A673 (cell line): ENCODE measurements around the gene DES. TPM values are rescaled to one million over a fixed set of nuclear protein-coding genes. Genes with fewer than 3 reads are reported as not detected.

ENCODE experiments used
- BruUV-seq: library from RNA; stranded (reverse); fragments of 400-500 nt; replicated peaks from 2 replicates; lab custom pipeline; 2021; lab: Mats Ljungman, UMichigan
- CTCF ChIA-PET: fragments of 300-600 bp; sonication (Branson Sonifier 250); formaldehyde crosslinking; loops from one replicate; lab custom pipeline; 2022; ENCODE audit warnings: antibody characterized with exemption; lab: Charles Lee
- POLR2A ChIA-PET: fragments of 300-600 bp; sonication (Branson Sonifier 250); formaldehyde crosslinking; loops from one replicate; lab custom pipeline; 2022; ENCODE audit warnings: antibody characterized with exemption; ENCODE audit not compliant: low non-redundant PET; lab: Charles Lee
- DNase-seq: peaks from one replicate; pipeline ENCODE4 v3.0.0-alpha.2; 2015; ENCODE audit warnings: low spot score
- H3K27ac ChIP-seq: fragments of 200-600 bp; sonication (generic); 2 replicates; pipeline ENCODE4 v1.5.1; 2016; ENCODE audit warnings: mixed run types, low read depth, mild to moderate bottlenecking, mixed read lengths, antibody characterized with exemption, low read length; ENCODE audit not compliant: poor library complexity, severe bottlenecking
- H3K27me3 ChIP-seq: fragments of 200-600 bp; sonication (generic); replicated peaks from 2 replicates; pipeline ENCODE4 v1.6.1; 2017; ENCODE audit warnings: mixed run types, low read depth, mild to moderate bottlenecking, mixed read lengths, antibody characterized with exemption, low read length; ENCODE audit not compliant: insufficient read depth, poor library complexity
- H3K36me3 ChIP-seq: fragments of 200-600 bp; sonication (generic); 2 replicates; pipeline ENCODE4 v1.6.1; 2016; ENCODE audit warnings: mixed run types, mild to moderate bottlenecking, mixed read lengths, antibody characterized with exemption, low read length; ENCODE audit not compliant: insufficient read depth, poor library complexity, severe bottlenecking
- H3K4me1 ChIP-seq: fragments of 200-600 bp; sonication (generic); 2 replicates; pipeline ENCODE4 v1.6.1; 2017; ENCODE audit warnings: mixed run types, mild to moderate bottlenecking, mixed read lengths, antibody characterized with exemption, low read length; ENCODE audit not compliant: insufficient read depth, poor library complexity, severe bottlenecking
- H3K4me3 ChIP-seq: fragments of 200-600 bp; sonication (generic); 2 replicates; pipeline ENCODE4 v1.5.1; 2016; ENCODE audit warnings: low read depth, mixed run types, mild to moderate bottlenecking, mixed read lengths, low read length; ENCODE audit not compliant: poor library complexity, severe bottlenecking
- H3K9me3 ChIP-seq: fragments of 200-600 bp; sonication (generic); 2 replicates; pipeline ENCODE4 v1.6.1; 2016; ENCODE audit warnings: mixed run types, low read depth, mild to moderate bottlenecking, mixed read lengths, antibody characterized with exemption, low read length; ENCODE audit not compliant: poor library complexity, severe bottlenecking
- CTCF ChIP-seq: fragments of 300-800, 200-600 bp; sonication (generic); conservative IDR thresholded peaks from 2 replicates; pipeline ENCODE4 v1.5.1; 2017; ENCODE audit warnings: low read depth, mild to moderate bottlenecking, antibody characterized with exemption, low read length, moderate library complexity, mixed read lengths
- EZH2 ChIP-seq: fragments of 200-600 bp; sonication (generic); IDR thresholded peaks from 2 replicates; pipeline ENCODE4 v1.6.1; 2017; ENCODE audit warnings: borderline replicate concordance, low read depth, mild to moderate bottlenecking, mixed read lengths, antibody characterized with exemption, low read length; ENCODE audit not compliant: poor library complexity, severe bottlenecking
- intact Hi-C: fragments of 100-400 bp; cut with micrococcal nuclease; formaldehyde crosslinking; loops from one replicate; pipeline ENCODE4 v1.10.0; 2022; ENCODE audit not compliant: unreplicated experiment
- total RNA-seq: library from RNA; stranded (reverse); gene quantifications from 2 replicates; pipeline ENCODE4 v1.2.3, GENCODE V29; 2021

Gene DES
- total RNA-seq, 1 experiment from 2014 or later, result not detected

DNA sequence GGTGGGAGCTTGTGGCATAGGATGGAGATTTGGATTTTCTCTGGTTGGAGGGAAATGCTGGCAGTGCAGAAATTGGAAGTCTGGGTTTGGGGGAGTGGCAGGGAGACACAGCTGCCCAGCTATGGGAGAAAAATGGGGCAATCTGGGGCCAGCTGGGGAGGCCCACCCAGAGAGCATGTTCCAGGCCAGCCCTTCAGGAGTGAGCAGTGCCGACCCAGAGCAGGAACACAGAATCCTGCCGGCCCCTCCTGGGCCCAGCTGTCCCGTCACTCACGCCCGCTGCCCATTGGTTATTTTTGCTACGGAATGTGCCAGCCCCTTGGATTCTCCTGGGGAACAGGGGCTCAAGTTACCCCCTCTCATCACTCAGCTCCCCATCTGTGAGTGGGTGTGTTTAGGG lies 21.3 kb downstream of the DES start:
- Histone ChIP-seq H3K4me1 (no peaks in the 10 kb centered on the region), H3K4me3 (no peak overlapping the region), H3K27me3 (no peaks in the 10 kb centered on the region), H3K36me3 (no peaks in the 10 kb centered on the region), H3K9me3 (no peaks in the 10 kb centered on the region), H3K27ac (no peak overlapping the region)
- intact Hi-C loops, result no loop called here
- no TSS peak for BruUV-seq
- no peak for DNase-seq
- no peak for TF ChIP-seq EZH2
- TF ChIP-seq CTCF, result no peak
- CTCF ChIA-PET, result interaction anchor here (0.7 kb wide), 1 partner anchor 9 kb away, joined by 10 read pairs; no protein-coding TSS in a partner anchor
- POLR2A ChIA-PET, result no interaction called here

GRCh38 chr2:219440388-219441256 lies 22.4 kb downstream of the DES start:
- intact Hi-C loops, result no loop called here
- CTCF ChIA-PET, result interaction anchor here (0.6 to 0.8 kb wide), 4 partner anchors 10 to 59 kb away, joined by 3 to 10 read pairs (median 4); no protein-coding TSS in a partner anchor
- H3K9me3 ChIP-seq, result no peaks in the 10 kb centered on the region
- no peak overlapping the region for H3K27ac ChIP-seq
- POLR2A ChIA-PET, result no interaction called here
- no peak for DNase-seq
- H3K4me1 ChIP-seq, result no peaks in the 10 kb centered on the region
- BruUV-seq, result no TSS peak
- H3K27me3 ChIP-seq, result no peaks in the 10 kb centered on the region
- TF ChIP-seq EZH2 (no peak), CTCF (no peak)
- H3K4me3 ChIP-seq, result no peak overlapping the region
- no peaks in the 10 kb centered on the region for H3K36me3 ChIP-seq

- no peaks in the 10 kb centered on the region for H3K9me3 ChIP-seq
- no TSS peak for BruUV-seq
- H3K27ac ChIP-seq, result no peak overlapping the region
Observed at GRCh38 chr2:219441451-219442255, 23.5 kb downstream of the DES start.

More at GRCh38 chr2:219441451-219442255, 23.5 kb downstream of the DES start:
- intact Hi-C loops, result no loop called here
- no peaks in the 10 kb centered on the region for H3K27me3 ChIP-seq
- TF ChIP-seq EZH2 (no peak), CTCF (no peak)
- H3K4me3 ChIP-seq, result peak overlapping the region; percentile 60
- ChIA-PET CTCF (interaction anchor here (0.6 kb wide), 2 partner anchors 39 to 47 kb away, joined by 4 to 6 read pairs; no protein-coding TSS in a partner anchor), POLR2A (interaction anchor here (0.6 kb wide), 1 partner anchor 30 kb away, joined by 3 read pairs; no protein-coding TSS in a partner anchor)
- peak; percentile 50 for DNase-seq
- no peaks in the 10 kb centered on the region for H3K36me3 ChIP-seq
- peaks cover 6% of the 10 kb centered on the region for H3K4me1 ChIP-seq
